ENCODE data around the gene SLC7A8.

Gene SLC7A8

DNA sequence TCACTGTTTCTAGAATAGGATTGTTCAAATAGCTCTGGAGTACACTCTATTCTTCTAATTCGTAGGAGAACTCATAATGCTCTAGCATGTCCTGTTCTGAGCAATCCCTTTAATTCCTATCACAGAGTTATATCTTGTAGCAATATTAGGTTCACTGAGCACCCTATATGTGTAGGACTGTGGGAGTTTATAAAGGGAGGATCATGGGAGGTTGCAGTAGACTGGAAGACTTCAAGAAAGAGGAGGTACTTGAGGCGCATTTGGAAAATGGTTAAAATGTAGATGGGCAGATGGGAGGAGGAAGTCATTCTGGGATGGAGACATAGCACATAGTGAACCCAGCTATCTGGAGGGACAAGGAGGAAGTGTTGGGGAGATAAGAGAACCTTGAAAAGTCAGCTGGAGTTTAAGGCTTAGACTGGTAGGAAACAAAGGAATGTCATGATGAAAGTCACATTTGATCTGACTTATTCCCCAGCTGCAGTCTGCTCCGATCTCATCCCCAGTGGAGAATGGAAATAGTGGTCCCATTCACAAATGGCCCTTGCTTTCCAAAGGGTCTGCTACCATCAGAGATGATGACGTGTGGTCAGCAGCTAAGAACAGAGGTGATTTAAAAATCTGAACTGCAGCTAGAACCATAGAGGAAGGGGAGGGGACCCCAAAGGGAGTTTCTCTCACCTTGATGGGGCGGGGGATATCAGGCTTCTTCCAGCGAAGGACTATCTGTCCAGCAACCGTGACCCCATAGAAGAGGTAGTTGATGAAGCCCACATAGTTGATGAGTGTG lies 54.3 kb downstream of the SLC7A8 start:
- no peak for DNase-seq

DNA sequence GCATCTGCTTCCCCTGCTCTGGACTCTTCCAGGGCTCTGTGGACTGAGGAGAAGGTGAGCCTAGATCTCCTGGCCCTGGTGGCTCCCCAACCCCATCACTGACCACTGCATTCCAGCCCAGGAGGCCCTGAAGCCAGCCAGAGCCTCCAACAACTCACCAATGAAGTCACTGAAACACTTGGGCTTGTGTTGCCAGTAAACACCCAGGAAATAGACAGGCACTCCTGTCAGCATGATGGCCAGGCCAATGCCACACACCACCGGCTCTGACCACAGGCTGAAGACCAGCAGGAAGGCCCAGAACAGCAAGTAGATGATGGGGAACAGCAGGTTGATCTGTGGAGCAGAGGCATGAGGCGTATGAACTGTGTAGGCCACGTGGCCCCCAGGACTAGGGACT lies 55.6 kb downstream of the SLC7A8 start:
- no peak for DNase-seq

DNA sequence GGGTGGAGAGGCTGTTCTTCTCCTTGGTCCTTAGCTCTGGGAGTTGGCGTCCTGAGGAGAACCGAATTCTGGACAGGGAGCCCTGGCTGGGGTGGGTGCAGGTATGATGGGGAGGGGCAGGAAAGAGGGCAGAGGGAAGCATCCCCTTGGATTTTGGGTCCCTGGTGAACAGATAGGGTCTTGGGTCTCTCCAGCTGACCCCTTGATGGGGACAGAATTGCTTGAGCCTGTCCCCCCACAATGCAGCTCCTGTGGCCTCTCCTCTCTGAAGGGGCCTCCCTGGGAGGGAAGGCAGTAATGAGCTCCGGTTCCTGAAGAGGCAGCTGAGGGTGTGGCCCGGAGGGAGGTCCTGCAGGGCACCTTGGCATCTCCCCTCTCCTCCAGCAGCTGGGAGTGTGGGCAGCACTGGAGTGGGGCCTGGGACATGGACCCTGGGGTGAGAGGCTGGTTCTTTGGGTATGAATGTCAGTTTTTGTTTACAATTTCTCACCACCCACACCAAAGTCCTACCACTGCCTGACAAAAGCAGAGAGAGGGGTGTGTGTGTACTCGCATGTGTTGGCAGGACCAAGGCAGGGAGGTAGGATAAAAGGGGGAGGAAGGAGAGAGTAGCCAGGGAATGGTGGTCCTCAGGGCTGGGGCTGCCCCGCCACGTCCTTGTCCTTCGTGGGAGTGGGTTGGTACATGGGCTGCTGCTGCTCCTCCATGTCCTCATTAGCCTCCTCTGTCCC lies 56.7 kb downstream of the SLC7A8 start:
- DNase-seq = no peak

DNA sequence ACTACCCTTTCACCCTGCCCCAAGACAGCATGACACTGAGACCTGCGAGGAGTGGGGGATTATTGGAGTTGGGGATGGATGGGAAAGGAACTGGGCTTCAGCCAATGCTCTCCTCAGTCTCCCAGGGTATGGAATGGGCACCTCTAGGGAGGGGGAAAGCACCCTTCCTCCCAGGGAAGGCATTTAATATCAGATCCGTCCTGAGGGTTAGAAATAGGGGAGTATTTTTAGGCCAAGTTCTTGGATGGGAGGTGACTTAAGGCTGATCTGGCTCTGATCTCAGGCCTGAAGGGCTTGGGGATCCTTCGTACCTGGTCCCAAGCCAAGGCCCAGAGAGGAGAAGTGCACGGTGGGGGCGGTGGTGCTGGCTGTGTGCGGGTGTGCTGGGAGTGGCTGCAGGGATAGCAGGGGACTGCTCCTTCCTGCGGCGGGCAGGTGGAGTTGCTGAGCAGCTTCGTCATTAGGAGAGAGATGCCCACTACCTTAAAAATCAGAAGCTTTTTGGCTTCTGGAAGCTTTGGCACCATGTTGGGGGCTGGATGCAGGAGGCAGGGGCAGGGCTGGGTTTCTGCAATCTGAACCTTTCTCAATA lies 57.4 kb downstream of the SLC7A8 start:
- DNase-seq = no peak

DNA sequence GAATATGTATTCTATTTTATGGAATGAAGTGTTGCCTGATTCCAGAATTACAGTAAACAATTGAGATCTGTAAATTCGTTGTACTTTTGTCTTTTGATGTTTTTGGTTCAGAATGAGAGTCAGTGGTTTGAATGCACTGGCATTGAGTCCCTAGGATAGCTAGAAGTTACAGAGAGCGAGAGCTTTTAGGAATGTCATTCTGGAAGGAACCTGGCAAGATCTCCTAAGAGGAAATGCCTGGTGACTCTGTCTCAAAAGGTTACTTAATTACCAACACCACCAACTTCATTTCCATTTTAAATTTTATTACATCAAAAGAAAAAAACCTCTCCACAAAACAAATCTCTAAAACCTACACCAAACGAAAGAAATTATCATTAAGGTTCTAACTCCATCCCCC lies 58.4 kb downstream of the SLC7A8 start:
- no peak for DNase-seq

DNA sequence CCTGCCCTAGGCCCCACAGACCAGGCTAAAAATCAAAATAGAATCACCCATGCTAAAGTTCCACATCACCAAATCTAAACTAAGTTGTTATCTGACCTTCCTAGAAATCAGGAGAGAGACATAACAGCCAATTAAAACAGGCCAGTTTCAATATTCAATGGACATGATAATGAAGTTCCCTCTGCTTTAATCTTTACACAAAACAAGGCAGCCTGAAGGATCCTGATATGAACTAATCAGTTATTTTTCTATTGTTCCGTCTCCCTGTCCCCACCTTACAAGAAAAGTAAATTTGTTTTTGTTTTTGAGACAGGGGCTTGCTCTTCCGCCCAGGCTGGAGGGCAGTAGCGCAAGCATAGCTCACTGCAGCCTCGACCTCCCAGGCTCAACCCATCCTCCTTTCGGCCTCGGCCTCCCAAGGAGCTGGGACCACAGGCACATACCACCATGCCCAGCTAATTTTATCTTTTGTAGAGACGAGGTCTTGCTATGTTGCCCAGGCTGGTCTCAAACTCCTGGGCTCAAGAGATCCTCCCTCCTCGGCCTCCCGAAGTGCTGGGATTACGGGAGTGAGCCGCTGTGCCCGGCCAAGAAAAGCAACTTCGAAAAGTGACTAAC lies 59.0 kb downstream of the SLC7A8 start:
- DNase-seq = no peak

DNA sequence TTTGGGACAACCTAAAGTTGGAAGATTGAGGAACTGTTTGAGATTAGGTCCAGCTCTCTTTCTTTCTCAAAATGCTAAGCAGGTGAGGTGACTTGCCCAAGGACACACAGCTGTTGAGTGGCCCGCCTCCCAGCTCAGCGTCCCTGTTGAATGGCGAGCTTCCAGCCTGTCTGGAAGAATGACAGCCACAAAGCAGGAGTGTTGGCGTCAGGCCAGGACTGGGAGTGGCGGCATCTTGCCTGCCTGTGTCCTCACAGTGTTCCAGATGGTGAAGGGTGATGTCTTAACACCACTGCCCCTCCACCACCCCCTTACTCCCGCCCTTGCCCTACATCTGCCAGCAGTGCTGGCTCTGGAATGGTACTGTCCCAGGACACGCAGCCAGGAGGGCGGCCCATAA lies 60.0 kb downstream of the SLC7A8 start:
- DNase-seq = no peak

DNA sequence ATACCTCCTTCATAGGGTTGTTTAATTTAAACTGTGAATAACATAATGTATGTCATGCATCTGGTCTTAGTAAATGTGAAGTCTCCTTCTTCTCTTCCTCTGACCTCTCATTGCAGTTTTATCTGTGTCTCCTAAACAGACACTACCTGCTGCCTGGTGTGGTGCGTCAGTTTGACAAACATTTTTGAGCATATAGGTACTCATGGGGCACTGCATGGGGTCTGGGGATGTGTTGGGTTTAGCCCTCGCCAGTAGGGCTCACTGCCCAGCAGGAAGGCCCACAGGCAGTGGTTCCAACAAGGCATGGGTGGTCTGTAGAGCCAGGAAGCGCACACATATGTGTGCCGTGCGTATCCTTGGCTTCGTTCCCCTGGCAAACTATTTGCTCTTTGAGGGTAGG lies 61.4 kb downstream of the SLC7A8 start:
- no peak for DNase-seq

DNA sequence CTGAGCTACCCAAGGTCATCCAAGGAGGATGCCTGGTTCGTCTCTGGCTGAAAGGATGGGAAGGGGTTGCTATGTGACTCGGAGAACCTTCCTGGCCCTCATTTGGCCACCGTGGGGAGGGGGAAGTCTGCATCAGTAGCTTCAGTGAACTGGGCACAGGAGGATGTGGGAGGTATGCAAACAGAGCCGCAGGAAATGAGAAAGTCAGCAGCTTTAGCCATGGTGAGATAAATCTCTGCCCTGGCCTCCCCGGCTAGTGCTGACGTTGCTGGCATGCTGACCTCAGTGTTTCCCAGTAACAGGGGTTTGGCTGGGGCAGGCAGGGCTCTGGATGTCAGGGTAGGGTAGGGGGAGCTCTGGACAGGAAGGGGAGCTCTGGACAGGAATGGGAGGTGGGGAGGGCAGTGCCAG lies 62.1 kb downstream of the SLC7A8 start:
- peak; percentile 10 to 17 for DNase-seq

DNA sequence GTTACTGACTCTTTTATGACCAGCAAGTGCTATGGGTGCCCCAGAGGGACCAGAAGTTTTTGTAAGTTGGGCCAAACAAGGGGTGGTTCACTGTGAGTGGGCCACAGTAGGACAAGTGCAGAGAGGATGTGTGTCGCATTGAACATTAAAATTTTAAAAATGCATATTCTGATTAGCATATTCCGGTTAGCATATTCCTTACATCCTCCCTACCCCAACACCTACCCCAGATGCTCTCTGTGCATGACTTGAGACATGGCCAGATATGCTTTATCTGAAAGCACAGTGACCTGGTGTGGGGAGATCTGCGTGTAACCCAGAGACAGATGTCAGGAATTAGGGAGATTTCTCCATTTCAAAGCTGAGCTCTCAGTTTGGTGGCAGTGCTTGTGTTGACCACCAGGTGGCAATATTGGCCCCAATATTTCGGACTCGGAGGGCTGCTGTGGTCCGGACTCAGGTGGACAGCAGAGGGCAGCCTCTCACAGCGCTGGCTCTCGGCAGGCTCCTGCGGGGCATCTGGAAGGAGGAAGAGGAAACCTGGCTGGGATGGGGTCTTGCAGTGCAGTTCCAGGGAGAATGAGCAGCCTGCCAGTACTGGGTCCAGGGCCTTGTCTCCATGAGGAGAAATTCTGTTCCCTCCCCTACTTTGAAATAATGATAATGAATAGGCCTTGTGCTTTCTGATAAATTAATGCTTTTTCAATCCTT lies 62.8 kb downstream of the SLC7A8 start:
- DNase-seq = peak; percentile 84 to 89

DNA sequence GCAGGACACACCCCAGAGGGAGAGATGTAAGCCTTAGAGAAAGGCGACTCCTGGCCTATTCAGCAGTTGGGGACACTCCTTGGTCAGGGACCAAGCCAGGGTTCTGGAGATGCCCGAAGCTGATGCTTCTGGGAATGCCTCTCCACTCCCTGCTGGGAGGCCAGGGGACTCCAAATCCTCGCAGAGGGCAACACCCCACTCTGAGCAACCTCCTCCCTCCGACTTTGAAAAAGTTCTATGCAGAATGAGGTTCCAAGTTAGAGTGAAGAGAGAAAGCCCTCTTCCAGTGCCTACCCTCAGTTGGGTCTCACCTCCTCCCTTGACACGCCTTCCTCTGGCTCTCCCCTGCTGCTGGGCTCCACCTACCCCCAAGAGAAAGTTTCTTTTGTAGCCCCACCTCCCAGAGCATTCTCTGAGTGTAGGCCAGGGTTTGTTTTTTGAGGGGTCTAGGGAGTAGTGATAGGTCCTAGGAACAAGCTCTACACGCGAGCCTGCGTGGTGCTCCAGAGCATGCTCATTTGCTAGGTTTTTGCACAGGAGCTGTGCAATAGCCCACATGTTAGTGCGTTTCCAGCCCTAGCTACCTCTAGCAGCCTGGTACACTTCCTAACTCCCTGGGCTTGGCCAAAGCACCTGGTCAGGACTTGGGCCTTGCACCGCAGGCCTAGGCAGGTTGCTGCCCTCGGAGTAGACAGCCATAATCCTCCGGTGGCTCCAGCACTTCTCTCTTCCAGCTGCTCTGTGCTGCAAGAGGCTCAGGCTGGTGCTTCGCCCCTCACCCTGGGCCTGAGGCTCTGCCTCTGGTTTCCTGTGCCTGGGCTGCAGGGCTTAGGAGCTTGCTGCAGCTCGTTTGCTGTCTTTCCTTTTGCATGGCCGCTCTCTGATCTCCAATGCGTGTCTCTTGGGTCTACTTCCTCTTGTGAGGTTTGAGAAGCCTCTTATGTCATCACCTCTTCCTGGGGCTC lies 63.8 kb downstream of the SLC7A8 start:
- DNase-seq = peak; percentile 19 to 24

DNA sequence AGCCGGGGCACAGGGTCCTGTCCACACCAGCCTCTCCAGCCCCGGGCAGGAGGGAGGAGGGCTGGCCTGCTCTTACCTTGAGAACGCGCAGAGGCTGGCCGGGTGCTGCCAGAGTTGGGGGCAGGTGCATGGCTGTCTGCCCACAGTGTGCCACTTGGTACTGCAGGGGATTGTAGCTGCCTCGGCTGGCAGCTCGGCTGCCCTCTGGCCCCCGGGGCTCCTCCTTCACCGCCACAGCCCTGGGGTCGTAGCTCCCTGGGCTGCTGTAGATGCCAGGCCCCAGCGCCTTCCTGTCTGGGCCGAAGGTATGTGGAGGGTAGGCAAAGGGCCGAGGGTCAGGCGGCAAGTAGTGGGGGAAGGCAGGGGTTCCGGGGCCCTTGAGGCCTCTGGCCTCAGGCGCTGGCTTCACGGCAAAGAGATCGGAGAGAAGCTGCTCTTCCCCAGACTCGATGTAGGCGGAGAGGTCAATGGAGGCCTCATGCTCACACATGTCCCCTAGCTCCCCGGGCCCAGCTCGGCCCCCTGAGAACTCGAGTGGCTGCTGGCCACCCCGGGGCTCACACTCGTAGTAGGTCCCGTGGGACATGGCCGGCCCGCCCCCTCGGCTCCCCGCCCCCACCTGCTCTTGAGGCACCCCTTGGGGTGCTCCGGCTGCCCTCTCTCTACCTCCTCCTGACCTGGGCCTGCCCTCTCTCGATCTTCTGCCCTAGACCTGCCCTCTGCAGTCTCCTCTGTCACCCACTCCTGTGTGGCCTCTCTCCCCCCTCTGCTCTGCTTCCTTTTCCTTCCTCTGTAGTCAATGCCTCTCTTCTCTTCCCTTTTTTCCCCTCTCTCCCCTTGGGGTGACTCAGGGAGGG lies 64.7 kb downstream of the SLC7A8 start, which contains the start of gene CEBPE:
Gene CEBPE (minus strand): TSS at position 750 of the 857 bp plus-strand sequence. CDS start 164 bp downstream, at position 586.
- no peak for DNase-seq

DNA sequence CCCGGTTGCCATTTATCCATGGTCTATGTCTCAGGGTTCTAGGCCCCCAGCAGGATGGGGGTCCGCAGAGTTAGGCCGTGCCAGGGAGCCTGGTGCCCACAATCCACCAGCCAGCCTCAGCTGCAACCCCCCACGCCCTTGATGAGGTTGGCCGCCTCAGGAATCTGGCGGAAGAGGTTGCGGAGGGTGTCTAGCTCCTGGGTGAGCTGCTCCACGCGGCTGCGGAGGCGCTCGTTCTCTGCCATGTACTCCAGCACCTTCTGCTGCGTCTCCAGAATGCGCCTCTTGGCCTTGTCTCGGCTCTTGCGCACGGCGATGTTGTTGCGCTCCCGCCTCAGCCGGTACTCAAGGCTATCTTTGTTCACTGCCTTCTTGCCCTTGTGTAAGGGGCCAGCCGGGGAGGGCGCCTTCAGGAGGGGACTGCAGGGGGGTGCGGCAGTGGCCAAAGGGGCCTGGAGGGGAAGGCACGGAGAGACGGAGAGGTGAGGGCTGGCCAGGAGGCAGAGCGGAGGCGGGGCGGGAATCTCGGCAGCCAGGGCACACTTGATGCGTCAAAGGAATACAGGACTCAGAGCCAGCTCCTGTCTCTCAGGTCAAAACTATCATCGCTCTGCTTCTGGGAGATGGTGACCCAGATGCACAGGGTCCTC lies 66.0 kb downstream of the SLC7A8 start:
- no peak for DNase-seq

DNA sequence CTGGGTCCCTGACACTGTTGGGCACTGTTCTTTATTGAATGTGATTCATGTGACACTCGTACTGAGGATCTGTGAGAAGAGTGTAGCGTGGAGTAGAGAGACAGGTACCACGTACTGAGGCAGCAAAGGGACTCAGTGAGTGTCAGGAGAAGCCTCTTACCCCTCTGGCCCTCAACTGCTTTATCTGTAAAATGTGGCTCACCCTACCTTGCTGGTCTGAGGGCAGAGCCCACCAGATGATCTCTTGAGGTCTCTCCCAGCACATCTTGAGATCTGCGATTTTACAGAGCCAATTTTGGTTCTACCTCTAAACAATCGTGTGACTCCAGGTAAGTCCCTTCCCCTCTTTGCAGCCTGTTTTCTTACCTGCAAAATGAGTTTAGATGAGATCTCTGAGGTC lies 67.5 kb downstream of the SLC7A8 start:
- DNase-seq = no peak

DNA sequence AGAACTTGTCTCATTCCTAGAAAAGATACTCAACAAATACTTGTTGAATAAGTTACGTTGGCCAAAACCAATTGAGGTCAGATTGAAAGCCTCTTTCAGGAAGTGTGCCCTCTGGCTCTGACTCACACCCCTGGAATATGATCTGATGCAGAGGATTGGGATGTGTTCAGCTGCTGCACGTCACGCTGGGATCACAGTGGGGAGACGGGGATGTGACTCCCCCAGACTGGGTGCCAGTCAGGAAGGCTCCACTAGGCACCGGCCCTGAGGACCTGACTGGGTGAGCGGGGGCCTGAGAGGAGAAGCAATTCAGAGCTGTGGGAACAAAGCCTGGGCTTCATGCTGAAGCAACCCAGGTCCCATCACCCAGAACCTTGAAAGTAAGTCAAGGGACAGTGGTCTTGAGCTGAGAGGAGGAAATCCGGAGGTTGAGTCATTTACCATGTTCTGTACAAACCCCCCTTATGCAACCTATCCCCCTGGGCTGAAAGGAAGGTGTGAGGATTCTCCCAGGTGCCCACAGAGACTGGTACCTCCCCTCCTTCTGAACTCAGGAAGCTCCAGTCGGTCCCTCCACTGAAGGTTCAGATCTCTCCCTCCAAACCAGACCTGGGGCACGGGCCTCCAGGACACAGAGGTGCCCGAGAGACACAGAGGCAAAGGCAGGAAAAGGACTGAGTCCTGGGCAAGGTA lies 68.3 kb downstream of the SLC7A8 start:
- no peak for DNase-seq

DNA sequence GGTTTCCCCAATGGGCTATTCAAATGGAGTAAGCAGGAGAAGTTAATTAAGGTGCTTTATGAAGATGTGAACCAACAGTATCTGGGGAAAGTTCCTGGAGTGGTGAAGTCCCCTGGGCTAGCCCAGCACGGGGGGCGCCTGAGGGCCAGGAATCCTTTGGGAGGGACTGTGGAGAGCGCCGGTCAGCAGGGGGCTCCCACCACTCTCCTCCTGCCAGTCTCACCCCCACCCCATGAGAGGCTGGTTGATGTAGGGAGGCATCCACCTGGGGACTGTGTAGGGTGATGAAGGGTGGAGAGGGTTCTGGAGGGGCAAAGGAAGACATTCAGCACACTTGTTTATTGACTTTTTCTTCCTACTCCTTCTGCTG lies 68.8 kb downstream of the SLC7A8 start:
- DNase-seq = no peak

DNA sequence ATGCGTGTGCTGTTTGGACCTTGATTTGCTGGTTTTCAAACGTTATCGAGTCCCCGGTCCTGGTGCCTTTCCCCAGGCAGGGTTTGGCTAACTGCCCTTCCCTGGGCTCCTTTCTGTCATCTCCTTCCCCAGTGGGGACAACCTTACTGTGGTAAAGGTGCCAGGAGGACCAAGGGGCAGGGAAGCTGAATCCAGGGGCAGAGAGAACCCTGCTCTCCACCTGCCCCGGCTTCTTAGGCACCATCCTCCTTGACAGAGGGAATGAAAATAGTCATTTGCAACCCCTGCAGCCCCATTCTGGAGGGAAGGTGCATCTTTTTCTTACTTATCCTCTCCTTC lies 69.4 kb downstream of the SLC7A8 start:
- no peak for DNase-seq

DNA sequence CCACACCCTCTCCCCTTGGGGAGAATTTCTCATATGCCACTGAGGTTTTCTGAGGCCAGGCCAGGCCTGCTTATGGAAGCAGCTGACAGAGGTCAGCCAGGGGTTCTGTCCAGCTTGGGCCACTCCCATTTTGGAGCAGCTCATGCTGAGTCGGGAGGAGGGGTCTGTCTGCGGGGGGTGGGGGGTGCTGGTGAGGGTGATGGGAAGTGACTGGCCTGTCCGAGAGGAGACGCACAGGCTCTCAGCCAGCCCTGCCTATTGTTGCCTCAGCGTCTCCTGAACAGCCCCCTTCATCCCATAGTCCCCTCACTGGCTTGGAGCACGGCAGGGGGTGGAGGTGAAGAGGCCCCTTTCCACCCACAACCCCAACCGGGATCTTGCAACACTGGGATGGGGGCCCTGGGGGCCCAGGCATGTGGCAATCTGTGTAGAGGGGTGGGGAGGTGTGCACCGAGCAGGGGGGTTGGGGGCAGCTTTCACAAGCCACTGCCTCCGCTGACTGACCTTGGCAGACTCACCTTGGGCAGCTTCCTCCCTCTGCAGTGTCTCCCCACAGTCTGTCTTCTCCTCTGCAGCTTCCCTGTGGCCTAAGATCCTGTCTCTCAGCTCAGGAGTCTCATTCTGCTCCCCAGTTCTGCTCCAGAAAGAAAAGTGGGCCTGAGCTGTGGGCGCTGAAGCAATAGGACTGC lies 69.9 kb downstream of the SLC7A8 start:
- no peak for DNase-seq

Measured in activated CD4-positive, alpha-beta T cell treated with anti-CD3 and anti-CD28 coated beads, Interleukin-2, amount 50 U/mL, for 48 hours (primary cell).